Fibroblast of skin of left biceps (primary cell): ENCODE results near the gene FAM3C.

Source experiments
- DNase-seq, 2 experiments: peaks; one replicate each; pipeline ENCODE4 v3.0.0-alpha.2; 2013; ENCODE audit warnings: low read depth in 2 of 2

Gene FAM3C

DNA sequence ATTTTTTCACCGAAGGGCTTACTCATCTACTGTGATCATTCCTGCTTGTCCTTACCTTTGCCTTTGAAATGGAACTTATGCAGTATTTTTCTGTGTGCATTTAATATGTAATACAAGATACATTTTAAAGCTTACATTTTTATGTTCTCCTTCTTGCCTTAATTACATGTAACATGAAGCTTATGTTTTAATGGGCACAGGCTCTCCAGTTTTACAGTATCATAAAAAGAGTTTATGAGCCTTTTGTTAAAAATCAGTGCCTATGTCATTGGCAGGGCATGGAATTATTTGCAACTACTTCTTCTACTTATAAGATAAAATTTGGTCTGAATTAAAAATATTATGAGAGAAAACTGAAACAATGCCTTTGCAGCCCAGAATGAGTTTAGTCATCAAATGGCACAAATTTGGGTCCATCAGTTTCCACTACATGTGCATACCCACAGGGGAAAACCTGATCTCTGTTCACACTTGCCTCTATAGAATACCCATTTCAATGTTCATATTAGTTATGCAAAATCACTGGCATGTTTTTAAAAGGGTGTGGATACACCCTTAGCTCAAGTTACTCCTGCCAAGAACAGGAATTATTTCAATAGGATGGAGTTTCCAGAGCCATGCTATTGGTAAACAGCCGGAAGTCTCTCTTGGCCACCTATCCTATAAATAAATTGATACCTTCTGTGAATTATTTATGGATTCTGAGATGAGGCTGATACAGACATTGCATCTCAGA is 95.3 kb downstream of the FAM3C start:
- no peak for DNase-seq
